ENCODE results near the gene JPT2. TPM values are rescaled to one million over a fixed set of nuclear protein-coding genes. Genes with fewer than 3 reads are reported as not detected.

The JPT2 gene
- total and polyA plus RNA-seq, 8 donors: 13.4 to 118 (median 37.1) TPM

GRCh38 chr16:1667271-1667670 lies 10.8 kb upstream of the JPT2 start:
- WGBS, 5 donors: 85 to 88% (median 86%) methylated on average over 5 to 8 of the region's 8 CpGs
- no peak for DNase-seq
- TF ChIP-seq, protein P1, sequence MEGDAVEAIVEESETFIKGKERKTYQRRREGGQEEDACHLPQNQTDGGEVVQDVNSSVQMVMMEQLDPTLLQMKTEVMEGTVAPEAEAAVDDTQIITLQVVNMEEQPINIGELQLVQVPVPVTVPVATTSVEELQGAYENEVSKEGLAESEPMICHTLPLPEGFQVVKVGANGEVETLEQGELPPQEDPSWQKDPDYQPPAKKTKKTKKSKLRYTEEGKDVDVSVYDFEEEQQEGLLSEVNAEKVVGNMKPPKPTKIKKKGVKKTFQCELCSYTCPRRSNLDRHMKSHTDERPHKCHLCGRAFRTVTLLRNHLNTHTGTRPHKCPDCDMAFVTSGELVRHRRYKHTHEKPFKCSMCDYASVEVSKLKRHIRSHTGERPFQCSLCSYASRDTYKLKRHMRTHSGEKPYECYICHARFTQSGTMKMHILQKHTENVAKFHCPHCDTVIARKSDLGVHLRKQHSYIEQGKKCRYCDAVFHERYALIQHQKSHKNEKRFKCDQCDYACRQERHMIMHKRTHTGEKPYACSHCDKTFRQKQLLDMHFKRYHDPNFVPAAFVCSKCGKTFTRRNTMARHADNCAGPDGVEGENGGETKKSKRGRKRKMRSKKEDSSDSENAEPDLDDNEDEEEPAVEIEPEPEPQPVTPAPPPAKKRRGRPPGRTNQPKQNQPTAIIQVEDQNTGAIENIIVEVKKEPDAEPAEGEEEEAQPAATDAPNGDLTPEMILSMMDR (IDR thresholded peaks at IDR 0.05): no peak
- TF ChIP-seq POLR2AphosphoS5 (IDR thresholded peaks at IDR 0.05): no peak
- Histone ChIP-seq H3K27me3 (no peaks in the 10 kb centered on the region), H3K27ac (no peak overlapping the region), H3K4me3 (no peak overlapping the region), H3K4me1 (no peaks in the 10 kb centered on the region), H3K9me3 (no peaks in the 10 kb centered on the region), H3K36me3 (peaks cover 92 to 100% (median 100%) of the 10 kb centered on the region in 4 donors)
- intact Hi-C loops (cut with DNase I; ENCODE audit: low total_unique reads): no loop called here

DNA sequence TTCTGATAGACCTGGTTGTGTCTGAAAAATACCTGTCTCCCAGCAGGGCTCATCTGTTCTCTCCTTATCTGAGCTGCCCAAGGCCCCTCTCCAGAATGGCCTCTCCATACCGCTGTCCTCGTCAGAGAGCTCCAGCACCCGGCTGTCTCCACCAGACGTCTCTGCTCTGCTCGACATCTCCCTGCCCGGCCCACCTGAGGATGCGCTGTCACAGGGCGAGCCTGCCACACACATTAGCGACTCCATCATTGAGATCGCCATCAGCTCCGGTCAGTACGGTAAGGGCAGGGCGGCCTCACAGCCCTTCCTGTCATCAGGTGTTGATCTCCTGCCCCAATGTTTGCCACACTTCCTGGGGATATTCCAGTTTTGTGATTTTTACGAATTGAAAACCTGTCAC lies 10.2 kb upstream of the JPT2 start:
- Histone ChIP-seq H3K4me1 (no peaks in the 10 kb centered on the region), H3K4me3 (no peak overlapping the region), H3K27ac (no peak overlapping the region), H3K27me3 (no peaks in the 10 kb centered on the region), H3K9me3 (no peaks in the 10 kb centered on the region), H3K36me3 (peaks cover 92 to 100% (median 100%) of the 10 kb centered on the region in 4 donors)
- DNase-seq: no peak
- no peak for TF ChIP-seq EP300 (IDR thresholded peaks at IDR 0.05)
- no peak for TF ChIP-seq POLR2AphosphoS5 (IDR thresholded peaks at IDR 0.05)
- WGBS, 5 donors: 91 to 94% (median 92%) methylated on average over 14 of the region's 14 CpGs
- intact Hi-C loops (cut with DNase I; ENCODE audit: low total_unique reads): no loop called here

GRCh38 chr16:1668612-1669319 lies 9.3 kb upstream of the JPT2 start:
- TF ChIP-seq POLR2A (IDR thresholded peaks at IDR 0.05): no peak
- TF ChIP-seq, protein P1 (IDR thresholded peaks at IDR 0.05): no peak
- TF ChIP-seq POLR2AphosphoS5 (IDR thresholded peaks at IDR 0.05): no peak
- no peak for TF ChIP-seq EP300 (IDR thresholded peaks at IDR 0.05)
- Histone ChIP-seq H3K36me3 (peaks cover 84 to 100% (median 100%) of the 10 kb centered on the region in 4 donors), H3K27me3 (no peaks in the 10 kb centered on the region), H3K4me3 (no peak overlapping the region), H3K4me1 (no peaks in the 10 kb centered on the region), H3K27ac (no peak overlapping the region), H3K9me3 (no peaks in the 10 kb centered on the region)
- 94 to 97% (median 96%) methylated on average over 17 to 23 of the region's 23 CpGs for WGBS, 5 donors
- DNase-seq: no peak
- intact Hi-C loops (cut with DNase I; ENCODE audit: low total_unique reads): no loop called here

DNA sequence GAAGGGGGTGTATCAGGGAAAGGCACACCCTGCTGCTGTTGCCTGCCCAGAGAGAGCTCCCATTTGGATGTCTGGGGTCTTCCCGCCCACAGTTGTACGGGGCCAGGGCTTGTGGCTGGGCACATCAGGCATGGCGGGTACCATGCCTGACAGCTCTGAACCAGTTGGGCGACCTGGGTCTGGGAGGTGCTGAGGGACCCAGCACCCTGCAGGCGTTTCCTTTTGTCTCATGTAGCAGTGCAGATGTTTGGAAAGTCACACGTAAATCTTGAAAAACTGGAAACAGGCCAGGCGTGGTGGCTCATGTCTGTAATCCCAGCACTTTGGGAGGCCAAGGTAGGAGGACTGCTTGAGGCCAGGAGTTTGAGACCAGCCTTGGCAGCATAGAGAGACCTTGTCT lies 8.4 kb upstream of the JPT2 start:
- Histone ChIP-seq H3K36me3 (peaks cover 84 to 100% (median 100%) of the 10 kb centered on the region in 4 donors), H3K4me3 (no peak overlapping the region), H3K4me1 (no peaks in the 10 kb centered on the region), H3K9me3 (no peaks in the 10 kb centered on the region), H3K27ac (no peak overlapping the region), H3K27me3 (no peaks in the 10 kb centered on the region)
- TF ChIP-seq, protein P1 (IDR thresholded peaks at IDR 0.05): no peak
- no peak for TF ChIP-seq POLR2AphosphoS5 (IDR thresholded peaks at IDR 0.05)
- TF ChIP-seq POLR2A (IDR thresholded peaks at IDR 0.05): no peak
- TF ChIP-seq EP300 (IDR thresholded peaks at IDR 0.05): no peak
- intact Hi-C loops (cut with DNase I; ENCODE audit: low total_unique reads): no loop called here
- WGBS, 5 donors: 77 to 92% (median 88%) methylated on average over 5 to 7 of the region's 7 CpGs
- no peak for DNase-seq

DNA sequence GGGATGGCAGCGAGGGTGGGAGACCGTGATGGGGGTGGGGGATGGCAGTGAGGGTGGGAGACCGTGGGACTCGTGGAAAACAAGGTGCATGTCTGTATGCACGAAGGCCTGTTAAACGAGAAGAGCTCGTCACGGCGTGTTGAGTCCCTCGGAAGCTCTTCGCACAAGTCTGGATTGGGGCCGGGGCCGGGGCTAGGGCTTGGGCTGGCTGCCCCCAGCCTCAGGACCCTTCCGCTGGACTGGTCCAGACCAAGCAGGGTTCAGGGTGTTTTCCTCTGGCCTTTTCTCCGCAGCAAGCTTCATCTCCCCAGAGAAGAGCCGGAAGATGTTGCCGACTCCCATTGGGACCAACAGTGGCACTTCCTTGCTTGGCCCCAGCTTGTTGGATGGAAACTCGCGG lies 7.7 kb upstream of the JPT2 start:
- H3K4me1 ChIP-seq: no peaks in the 10 kb centered on the region
- TF ChIP-seq, protein P1 (IDR thresholded peaks at IDR 0.05): no peak
- TF ChIP-seq POLR2A (IDR thresholded peaks at IDR 0.05) (no peak), EP300 (IDR thresholded peaks at IDR 0.05) (no peak), POLR2AphosphoS5 (IDR thresholded peaks at IDR 0.05) (no peak)
- H3K36me3 ChIP-seq: peaks cover 82 to 100% (median 100%) of the 10 kb centered on the region in 4 donors
- H3K4me3 ChIP-seq: no peak overlapping the region
- intact Hi-C loops (cut with DNase I; ENCODE audit: low total_unique reads): no loop called here
- H3K27me3 ChIP-seq: no peaks in the 10 kb centered on the region
- no peaks in the 10 kb centered on the region for H3K9me3 ChIP-seq
- no peak for DNase-seq
- 90 to 97% (median 94%) methylated on average over 16 to 19 of the region's 19 CpGs for WGBS, 5 donors
- no peak overlapping the region for H3K27ac ChIP-seq
